ENCODE results near the gene COMT. TPM values are rescaled to one million over a fixed set of nuclear protein-coding genes. Genes with fewer than 3 reads are reported as not detected.
"Not testable (repeated sequence)": the region's sequence is repeated elsewhere in the genome, so short reads cannot be mapped to it uniquely, and the experiment has no call there.

The COMT gene
- total and polyA plus RNA-seq, 5 donors from 2014 or later: 27.3 to 106 (median 93.0) TPM

DNA sequence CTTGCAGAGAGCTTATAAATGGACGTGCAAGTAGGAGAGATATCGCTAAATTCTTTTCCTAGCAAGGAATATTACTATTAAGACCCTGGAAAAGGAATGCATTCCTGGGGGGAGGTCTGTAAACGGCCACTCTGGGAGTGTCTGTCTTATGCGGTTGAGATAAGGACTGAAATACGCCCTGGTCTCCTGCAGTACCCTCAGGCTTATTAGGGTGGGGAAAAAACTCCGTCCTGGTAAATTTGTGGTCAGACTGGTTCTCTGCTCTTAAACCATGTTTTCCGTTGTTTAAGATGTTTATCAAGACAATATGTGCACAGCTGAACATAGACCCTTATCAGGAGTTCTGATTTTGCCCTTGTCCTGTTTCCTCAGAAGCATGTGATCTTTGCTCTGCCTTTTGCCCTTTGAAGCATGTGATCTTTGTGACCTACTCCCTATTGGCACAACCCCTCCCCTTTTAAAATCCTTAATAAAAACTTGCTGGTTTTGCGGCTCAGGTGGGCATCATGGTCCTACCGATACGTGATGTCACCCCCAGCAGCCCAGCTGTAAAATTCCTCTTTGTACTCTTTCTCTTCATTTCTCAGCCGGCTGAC is 6.4 kb upstream of the COMT start:
- not testable (repeated sequence) for H3K4me1 ChIP-seq (ENCODE audit: control insufficient read depth, insufficient read depth, low read length, poor library complexity, severe bottlenecking); H3K27me3 Mint-ChIP-seq; H3K4me3 Mint-ChIP-seq; H3K27me3 ChIP-seq (ENCODE audit: control insufficient read depth, insufficient read depth, low read length); H3K9me3 ChIP-seq (ENCODE audit: control insufficient read depth in 2 of 2, low read length in 2 of 2); DNase-seq; H3K36me3 ChIP-seq (ENCODE audit: control insufficient read depth, insufficient read depth, low read length); H3K27ac Mint-ChIP-seq; H3K27ac ChIP-seq (ENCODE audit: insufficient read depth, low read length, poor library complexity, severe bottlenecking); ATAC-seq (ENCODE audit: low read depth in 2 of 2); H3K4me3 ChIP-seq (ENCODE audit: low read depth, low read length)
- Mint-ChIP-seq H3K36me3 (peaks cover 34% of the 10 kb centered on the region), H3K9me3 (peaks cover 0 to 19% (median 5%) of the 10 kb centered on the region in 7 donors), H3K4me1 (peaks cover 4 to 20% (median 12%) of the 10 kb centered on the region in 4 donors)

DNA sequence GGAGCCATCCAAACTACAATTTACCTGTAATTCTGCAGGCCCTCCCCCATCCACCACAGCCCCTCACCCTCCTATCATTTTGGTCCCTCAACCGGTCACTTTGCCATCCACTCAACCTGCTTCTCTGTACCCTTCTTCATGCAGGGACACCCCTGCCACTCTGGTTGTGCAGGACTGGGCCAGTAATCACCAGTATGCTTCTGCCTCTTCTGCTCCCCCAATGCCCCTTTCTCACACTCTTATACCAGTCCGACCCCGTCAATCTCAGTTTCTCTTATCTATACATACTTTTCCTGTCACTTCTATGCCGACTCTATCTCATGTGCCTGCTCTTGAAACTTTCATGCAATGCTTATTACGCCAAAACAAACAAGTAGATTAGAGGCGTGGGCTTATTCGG is 5.1 kb upstream of the COMT start:
- no peak overlapping the region for H3K27ac Mint-ChIP-seq
- Histone ChIP-seq H3K4me1 (ENCODE audit: control insufficient read depth, insufficient read depth, low read length, poor library complexity, severe bottlenecking) (peaks cover 9% of the 10 kb centered on the region), H3K36me3 (ENCODE audit: control insufficient read depth, insufficient read depth, low read length) (no peaks in the 10 kb centered on the region), H3K27me3 (ENCODE audit: control insufficient read depth, insufficient read depth, low read length) (no peaks in the 10 kb centered on the region), H3K4me3 (ENCODE audit: low read depth, low read length) (no peak overlapping the region), H3K27ac (ENCODE audit: insufficient read depth, low read length, poor library complexity, severe bottlenecking) (no peak overlapping the region), H3K9me3 (ENCODE audit: control insufficient read depth in 2 of 2, low read length in 2 of 2) (peaks cover 3 to 9% of the 10 kb centered on the region in 2 experiments)
- H3K27me3 Mint-ChIP-seq: no peaks in the 10 kb centered on the region
- H3K9me3 Mint-ChIP-seq: peaks cover 0 to 19% (median 5%) of the 10 kb centered on the region in 7 donors
- H3K36me3 Mint-ChIP-seq: peaks cover 30% of the 10 kb centered on the region
- peaks cover 7 to 31% (median 17%) of the 10 kb centered on the region in 4 donors for H3K4me1 Mint-ChIP-seq
- H3K4me3 Mint-ChIP-seq: no peak overlapping the region
- DNase-seq (no peak), ATAC-seq (ENCODE audit: low read depth in 2 of 2) (no peak)

DNA sequence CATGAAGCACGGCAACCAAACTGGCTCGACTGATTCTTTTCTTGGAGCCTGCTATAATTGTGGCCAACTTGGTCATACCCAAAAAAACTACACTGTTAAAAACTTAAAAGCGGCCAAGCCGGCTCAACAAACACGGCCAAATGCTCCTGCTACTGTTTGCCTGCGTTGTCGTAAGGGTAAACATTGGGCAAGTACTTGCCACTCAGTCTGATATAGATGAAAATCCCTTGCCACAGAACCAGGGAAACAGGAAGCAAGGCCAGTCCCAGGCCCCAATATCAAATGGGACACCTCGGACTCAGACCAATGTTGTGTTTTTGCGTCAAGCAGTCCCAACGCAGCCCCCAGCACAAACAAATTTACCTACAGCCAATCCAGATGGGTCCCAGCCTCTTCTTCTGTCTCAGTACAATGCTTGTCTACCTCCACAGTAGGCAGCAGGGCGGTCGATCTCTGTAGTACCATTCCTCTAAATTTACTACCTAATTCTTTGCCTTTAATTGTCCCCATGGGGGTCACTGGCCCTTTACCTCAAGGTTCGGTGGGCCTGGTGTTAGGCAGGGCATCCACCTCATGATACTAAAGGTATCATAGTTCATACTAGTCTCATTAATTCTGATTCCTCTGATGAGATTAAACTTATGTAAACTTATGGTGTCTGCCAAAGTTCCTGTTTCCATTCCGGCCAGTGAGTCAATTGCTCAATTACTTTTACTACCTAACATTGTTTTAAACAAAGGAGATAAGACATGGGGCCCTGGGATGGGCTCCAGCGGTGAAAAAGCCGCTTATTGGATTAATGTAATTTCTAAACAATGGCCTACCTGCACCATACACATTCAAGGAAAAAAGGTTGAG is 3.7 kb upstream of the COMT start:
- H3K27ac Mint-ChIP-seq: no peak overlapping the region

DNA sequence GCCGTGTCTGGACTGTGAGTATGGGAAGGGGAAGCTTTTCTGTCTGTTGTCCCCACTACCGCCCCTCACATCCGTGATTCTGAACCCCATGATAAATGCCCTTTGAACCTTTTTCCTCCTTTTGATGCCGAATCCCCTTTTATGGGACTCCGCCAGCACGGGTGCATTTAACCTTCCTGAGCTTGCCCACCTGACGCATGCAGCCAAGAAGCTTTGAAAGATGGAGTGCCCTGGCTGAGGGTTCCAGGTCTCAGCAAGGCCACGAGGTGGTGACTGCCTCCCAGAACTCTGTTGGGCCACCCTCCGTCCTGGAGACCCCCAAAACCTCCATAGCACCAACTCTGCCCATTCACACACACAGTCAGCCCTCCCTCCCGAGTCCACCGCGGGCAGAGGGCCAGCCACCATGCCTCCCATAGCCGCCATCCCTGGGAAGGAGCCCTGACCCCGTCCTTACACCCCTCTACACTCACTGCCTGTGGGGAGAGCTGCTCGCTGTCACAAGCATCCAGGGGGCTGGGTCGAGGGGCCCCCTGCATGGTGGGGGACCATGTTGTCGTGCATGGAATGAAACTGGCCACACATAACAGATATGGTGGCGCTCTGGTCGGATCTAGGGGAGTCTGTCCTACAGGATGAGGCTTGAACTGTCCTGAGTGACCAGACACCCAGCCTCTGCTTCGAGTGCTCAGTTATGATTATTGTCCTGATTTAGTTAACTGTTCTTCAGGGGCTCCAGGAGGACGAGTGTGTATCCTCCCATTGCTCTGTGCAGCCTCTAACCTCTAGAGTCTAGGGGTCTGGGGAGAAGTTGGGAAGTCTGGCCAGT is 822 bp upstream of the COMT start:
- Mint-ChIP-seq H3K36me3 (peaks cover 24% of the 10 kb centered on the region), H3K4me1 (peaks cover 17 to 54% (median 36%) of the 10 kb centered on the region in 4 donors), H3K27ac (peak overlapping the region; percentile 94 to 99 (median 95)), H3K27me3 (no peaks in the 10 kb centered on the region), H3K4me3 (peak overlapping the region; percentile 92 to 95 (median 94)), H3K9me3 (peaks cover 0 to 14% (median 5%) of the 10 kb centered on the region in 7 donors)
- peak in 1 of 2 donors; percentile 6 for ATAC-seq (ENCODE audit: low read depth in 2 of 2)
- Histone ChIP-seq H3K27me3 (ENCODE audit: control insufficient read depth, insufficient read depth, low read length) (no peaks in the 10 kb centered on the region), H3K4me1 (ENCODE audit: control insufficient read depth, insufficient read depth, low read length, poor library complexity, severe bottlenecking) (peaks cover 28% of the 10 kb centered on the region), H3K9me3 (ENCODE audit: control insufficient read depth in 2 of 2, low read length in 2 of 2) (peaks cover 3 to 7% of the 10 kb centered on the region in 2 experiments), H3K36me3 (ENCODE audit: control insufficient read depth, insufficient read depth, low read length) (no peaks in the 10 kb centered on the region), H3K27ac (ENCODE audit: insufficient read depth, low read length, poor library complexity, severe bottlenecking) (peak overlapping the region; percentile 77), H3K4me3 (ENCODE audit: low read depth, low read length) (peak overlapping the region; percentile 82)
- DNase-seq: no peak

More for the DNA sequence above, 3.7 kb upstream of the COMT start:
- Mint-ChIP-seq H3K4me3 (peak overlapping the region in 1 of 4 donors; percentile 93), H3K27me3 (no peaks in the 10 kb centered on the region), H3K36me3 (peaks cover 30% of the 10 kb centered on the region), H3K9me3 (peaks cover 0 to 19% (median 5%) of the 10 kb centered on the region in 7 donors), H3K4me1 (peaks cover 9 to 36% (median 20%) of the 10 kb centered on the region in 4 donors)
- H3K27ac ChIP-seq (ENCODE audit: insufficient read depth, low read length, poor library complexity, severe bottlenecking): no peak overlapping the region
- H3K4me3 ChIP-seq (ENCODE audit: low read depth, low read length): no peak overlapping the region
- peaks cover 16% of the 10 kb centered on the region for H3K4me1 ChIP-seq (ENCODE audit: control insufficient read depth, insufficient read depth, low read length, poor library complexity, severe bottlenecking)
- no peaks in the 10 kb centered on the region for H3K36me3 ChIP-seq (ENCODE audit: control insufficient read depth, insufficient read depth, low read length)
- ATAC-seq (ENCODE audit: low read depth in 2 of 2) (no peak), DNase-seq (no peak)
- H3K27me3 ChIP-seq (ENCODE audit: control insufficient read depth, insufficient read depth, low read length): no peaks in the 10 kb centered on the region
- peaks cover 3 to 9% of the 10 kb centered on the region in 2 experiments for H3K9me3 ChIP-seq (ENCODE audit: control insufficient read depth in 2 of 2, low read length in 2 of 2)

DNA sequence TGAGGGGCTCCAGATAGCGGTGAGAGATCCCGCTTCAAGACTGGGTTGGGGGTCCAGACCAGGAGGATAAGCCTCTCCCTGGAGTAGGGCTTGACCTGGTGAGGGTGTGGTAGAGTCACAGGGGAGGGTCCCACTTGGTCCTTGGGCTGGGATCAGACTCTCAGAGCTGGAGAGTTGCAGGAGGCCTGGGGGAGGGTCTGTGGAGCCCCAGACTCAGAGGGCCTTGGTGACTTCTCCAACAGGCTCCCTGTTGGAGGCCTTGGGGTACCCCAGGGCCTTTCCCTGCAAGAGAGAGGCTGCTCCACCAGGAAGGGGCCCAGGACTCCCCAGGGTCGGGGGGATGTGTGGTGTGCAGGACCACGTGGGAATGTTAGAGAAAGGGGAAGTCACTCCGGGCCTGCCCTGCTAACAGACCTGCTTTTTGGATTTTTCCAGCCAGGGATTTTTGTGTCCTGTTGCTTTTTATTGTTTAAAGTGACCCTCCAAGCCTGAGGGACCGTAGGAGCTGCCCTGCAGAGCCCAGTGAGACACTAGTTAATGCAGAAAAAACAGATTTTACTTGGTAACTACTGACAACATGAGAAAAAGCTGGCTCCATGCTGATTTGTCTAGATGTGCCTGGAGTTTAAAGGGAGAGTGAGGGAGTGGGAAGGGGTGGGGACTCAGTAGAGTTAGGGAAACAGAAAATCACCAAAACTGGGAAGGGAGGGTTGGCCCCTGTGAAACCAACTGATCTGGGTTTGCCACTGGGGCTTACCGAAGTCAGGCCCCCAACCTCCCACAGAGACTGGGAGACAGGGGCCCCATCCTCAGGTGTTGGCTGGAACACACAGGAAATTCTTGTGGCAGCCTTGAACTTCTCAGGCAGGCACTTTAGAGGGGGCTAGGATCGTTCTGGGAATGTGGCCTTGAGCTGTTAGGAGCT is 847 bp downstream of the COMT start:
- Mint-ChIP-seq H3K9me3 (no peaks in the 10 kb centered on the region), H3K27me3 (no peaks in the 10 kb centered on the region), H3K4me1 (peaks cover 21 to 69% (median 45%) of the 10 kb centered on the region in 4 donors), H3K27ac (peak overlapping the region; percentile 94 to 99 (median 95)), H3K36me3 (peaks cover 9% of the 10 kb centered on the region), H3K4me3 (peak overlapping the region; percentile 92 to 95 (median 94))
- H3K36me3 ChIP-seq (ENCODE audit: control insufficient read depth, insufficient read depth, low read length): no peaks in the 10 kb centered on the region
- H3K27ac ChIP-seq (ENCODE audit: insufficient read depth, low read length, poor library complexity, severe bottlenecking): peak overlapping the region; percentile 77
- peaks cover 28% of the 10 kb centered on the region for H3K4me1 ChIP-seq (ENCODE audit: control insufficient read depth, insufficient read depth, low read length, poor library complexity, severe bottlenecking)
- no peaks in the 10 kb centered on the region for H3K27me3 ChIP-seq (ENCODE audit: control insufficient read depth, insufficient read depth, low read length)
- peak overlapping the region; percentile 87 for H3K4me3 ChIP-seq (ENCODE audit: low read depth, low read length)
- ATAC-seq (ENCODE audit: low read depth in 2 of 2) (no peak), DNase-seq (peak in 1 of 3 donors; percentile 33)
- H3K9me3 ChIP-seq (ENCODE audit: control insufficient read depth in 2 of 2, low read length in 2 of 2): no peaks in the 10 kb centered on the region

DNA sequence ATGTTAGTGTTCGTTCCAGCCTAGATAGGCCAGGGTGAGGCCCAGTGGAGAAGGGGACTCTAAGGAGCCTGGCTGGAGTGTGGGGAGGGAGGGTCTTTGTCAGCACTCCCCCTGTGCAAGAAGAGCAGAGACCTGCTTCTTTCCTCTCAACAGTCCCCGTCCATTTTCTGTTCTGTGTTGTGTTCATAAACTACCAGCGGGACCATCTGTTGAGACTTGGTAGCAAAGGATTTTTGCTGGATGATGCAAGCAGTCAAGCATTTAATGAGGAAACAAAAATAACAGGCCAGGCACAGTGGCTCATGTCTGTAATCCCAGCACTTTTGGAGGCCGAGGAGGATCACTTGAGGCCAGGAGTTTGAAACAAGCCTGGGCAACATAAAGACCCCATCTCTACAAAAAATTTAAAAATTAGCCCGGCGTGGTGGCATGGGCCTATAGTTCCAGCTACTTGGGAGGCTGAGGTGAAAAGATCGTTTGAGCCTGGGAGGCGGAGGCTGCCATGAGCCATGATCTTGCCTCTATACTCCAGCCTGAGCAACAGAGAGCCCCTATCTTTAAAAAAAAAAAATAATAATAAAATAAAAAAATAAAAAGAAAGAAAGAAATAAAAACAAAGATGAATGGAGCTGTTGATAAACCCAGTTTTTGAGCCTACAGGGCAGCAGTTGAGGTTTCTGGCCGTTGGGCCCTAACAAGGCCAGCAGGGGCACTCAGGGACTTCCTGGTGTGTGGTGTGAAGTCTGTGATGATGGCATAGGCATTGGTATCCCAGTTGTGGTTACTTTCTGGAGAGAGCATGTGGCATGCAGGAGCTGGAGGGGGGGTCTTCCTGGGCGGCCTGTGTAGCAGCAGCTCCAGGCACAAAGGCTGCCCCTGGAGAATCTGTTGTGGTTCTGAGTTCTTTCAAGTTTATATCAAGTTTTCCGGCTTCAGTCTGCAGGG is 1.8 kb downstream of the COMT start:
- H3K9me3 Mint-ChIP-seq: no peaks in the 10 kb centered on the region
- no peak for ATAC-seq (ENCODE audit: low read depth in 2 of 2)
- H3K36me3 Mint-ChIP-seq: no peaks in the 10 kb centered on the region
- peak overlapping the region; percentile 41 for H3K27ac ChIP-seq (ENCODE audit: insufficient read depth, low read length, poor library complexity, severe bottlenecking)
- H3K9me3 ChIP-seq (ENCODE audit: control insufficient read depth in 2 of 2, low read length in 2 of 2): no peaks in the 10 kb centered on the region
- H3K4me1 ChIP-seq (ENCODE audit: control insufficient read depth, insufficient read depth, low read length, poor library complexity, severe bottlenecking): peaks cover 33% of the 10 kb centered on the region
- H3K27ac Mint-ChIP-seq: peak overlapping the region; percentile 94 to 99 (median 95)
- peak in 1 of 3 donors; percentile 18 for DNase-seq
- H3K27me3 Mint-ChIP-seq: no peaks in the 10 kb centered on the region
- peak overlapping the region; percentile 87 for H3K4me3 ChIP-seq (ENCODE audit: low read depth, low read length)
- no peaks in the 10 kb centered on the region for H3K27me3 ChIP-seq (ENCODE audit: control insufficient read depth, insufficient read depth, low read length)
- no peaks in the 10 kb centered on the region for H3K36me3 ChIP-seq (ENCODE audit: control insufficient read depth, insufficient read depth, low read length)
- H3K4me3 Mint-ChIP-seq: peak overlapping the region; percentile 92 to 95 (median 94)
- peaks cover 16 to 73% (median 47%) of the 10 kb centered on the region in 4 donors for H3K4me1 Mint-ChIP-seq
